ENCODE data around the gene AIFM3. TPM values are rescaled to one million over a fixed set of nuclear protein-coding genes. Genes with fewer than 3 reads are reported as not detected.

AIFM3 gene
- total and polyA plus RNA-seq, 2 of the 13 experiments (the other 11 are each of a cell fraction or from before 2014, with no cell fraction given): 9.0 to 15.3 TPM

- no peak; the same call in 1 of the 2 replicates for TF ChIP-seq ZNF770 (CRISPR knock-in tag; IDR thresholded peaks at IDR 0.05)
- TF ChIP-seq NCOA1 (CRISPR knock-in tag; IDR thresholded peaks at IDR 0.05): no peak
- no peak for TF ChIP-seq MZF1 (CRISPR knock-in tag; IDR thresholded peaks at IDR 0.05; ENCODE audit: borderline replicate concordance)
- peak; percentile 80; the same call in 1 of the 2 replicates for TF ChIP-seq DZIP1 (CRISPR knock-in tag; IDR thresholded peaks at IDR 0.05)
- no peak for TF ChIP-seq ZMYM3 (CRISPR knock-in tag; IDR thresholded peaks at IDR 0.05)
- 0 out of 2 replicates have a peak, but pooled peaks have one; percentile 16 for TF ChIP-seq ZNF710 (CRISPR knock-in tag; IDR thresholded peaks at IDR 0.05; ENCODE audit: borderline replicate concordance)
- TF ChIP-seq NONO (IDR thresholded peaks at IDR 0.05): no peak
- TF ChIP-seq NONO (CRISPR knock-in tag; conservative IDR thresholded peaks at IDR 0.05): peak; percentile 61; the same call in 1 of the 2 replicates
- TF ChIP-seq KLF6 (CRISPR knock-in tag; IDR thresholded peaks at IDR 0.05): peak; percentile 50; the same call in 1 of the 2 replicates
- TF ChIP-seq ZNF34 (CRISPR knock-in tag; IDR thresholded peaks at IDR 0.05; ENCODE audit: borderline replicate concordance): 0 out of 2 replicates have a peak, but pooled peaks have one; percentile 13
- 0 out of 2 replicates have a peak, but pooled peaks have one; percentile 4 for TF ChIP-seq HNRNPL (IDR thresholded peaks at IDR 0.05; ENCODE audit: low read depth, low read length)
- no peak for TF ChIP-seq EP300 (IDR thresholded peaks at IDR 0.05; ENCODE audit: low read depth in 2 of 2, low read length in 2 of 2)
- no peak for TF ChIP-seq EP300 (CRISPR knock-in tag; IDR thresholded peaks at IDR 0.05; ENCODE audit: borderline replicate concordance)
- no peak for TF ChIP-seq ZNF619 (CRISPR knock-in tag; IDR thresholded peaks at IDR 0.05)
- TF ChIP-seq KAT8 (CRISPR knock-in tag; IDR thresholded peaks at IDR 0.05): 0 out of 2 replicates have a peak, but pooled peaks have one; percentile 51
- peak; percentile 21 for TF ChIP-seq DBP (CRISPR knock-in tag; IDR thresholded peaks at IDR 0.05; ENCODE audit: not compliant biosample characterization)
- TF ChIP-seq ZBTB2 (CRISPR knock-in tag; IDR thresholded peaks at IDR 0.05; ENCODE audit: low read depth): no peak
- TF ChIP-seq REL (CRISPR knock-in tag; conservative IDR thresholded peaks at IDR 0.05): no peak
- TF ChIP-seq ZNF674 (CRISPR knock-in tag; IDR thresholded peaks at IDR 0.05; ENCODE audit: low read depth): no peak
- TF ChIP-seq RXRB (CRISPR knock-in tag; IDR thresholded peaks at IDR 0.05; ENCODE audit: borderline replicate concordance): peak; percentile 53
These were observed 9.2 kb upstream of the AIFM3 start (continued) for GRCh38 chr22:20957683-20958431.
